GM12865 (cell line): ENCODE results near the gene MYO6.

Experiments
- DNase-seq: peaks from one replicate; pipeline ENCODE4 v3.0.0; 2010; ENCODE audit warnings: low read depth
- H3K4me3 ChIP-seq: 2 replicates; pipeline ENCODE4 v1.5.1; 2011; ENCODE audit warnings: mild to moderate bottlenecking, low read depth, low read length, control low read depth
- TF ChIP-seq, protein P1 (sequence below): IDR thresholded peaks from 2 replicates; pipeline ENCODE4 v1.5.1; 2011; ENCODE audit warnings: low read length, control low read depth, low read depth, inconsistent platforms; ENCODE audit not compliant: insufficient read depth; ENCODE audit errors: missing control alignments

Gene MYO6

DNA sequence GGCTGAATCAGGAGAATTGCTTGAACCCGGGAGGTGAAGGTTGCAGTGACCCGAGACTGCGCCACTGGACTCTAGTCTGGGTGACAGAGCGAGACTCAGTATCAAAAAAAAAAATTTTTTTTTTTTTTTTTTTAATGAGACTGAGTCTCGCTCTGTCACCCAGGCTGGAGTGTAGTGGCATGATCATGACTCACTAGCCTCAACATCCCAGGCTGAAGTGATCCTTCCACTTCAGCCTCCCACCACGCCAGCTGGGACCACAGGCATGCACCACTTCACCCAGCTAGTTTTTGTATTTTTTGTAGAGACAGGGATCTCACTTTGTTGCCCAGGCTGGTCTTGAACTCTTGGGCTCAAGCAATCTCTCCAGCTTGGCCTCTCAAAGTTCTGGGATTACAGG, 53.3 kb downstream of the MYO6 start:
- TF ChIP-seq, protein P1, sequence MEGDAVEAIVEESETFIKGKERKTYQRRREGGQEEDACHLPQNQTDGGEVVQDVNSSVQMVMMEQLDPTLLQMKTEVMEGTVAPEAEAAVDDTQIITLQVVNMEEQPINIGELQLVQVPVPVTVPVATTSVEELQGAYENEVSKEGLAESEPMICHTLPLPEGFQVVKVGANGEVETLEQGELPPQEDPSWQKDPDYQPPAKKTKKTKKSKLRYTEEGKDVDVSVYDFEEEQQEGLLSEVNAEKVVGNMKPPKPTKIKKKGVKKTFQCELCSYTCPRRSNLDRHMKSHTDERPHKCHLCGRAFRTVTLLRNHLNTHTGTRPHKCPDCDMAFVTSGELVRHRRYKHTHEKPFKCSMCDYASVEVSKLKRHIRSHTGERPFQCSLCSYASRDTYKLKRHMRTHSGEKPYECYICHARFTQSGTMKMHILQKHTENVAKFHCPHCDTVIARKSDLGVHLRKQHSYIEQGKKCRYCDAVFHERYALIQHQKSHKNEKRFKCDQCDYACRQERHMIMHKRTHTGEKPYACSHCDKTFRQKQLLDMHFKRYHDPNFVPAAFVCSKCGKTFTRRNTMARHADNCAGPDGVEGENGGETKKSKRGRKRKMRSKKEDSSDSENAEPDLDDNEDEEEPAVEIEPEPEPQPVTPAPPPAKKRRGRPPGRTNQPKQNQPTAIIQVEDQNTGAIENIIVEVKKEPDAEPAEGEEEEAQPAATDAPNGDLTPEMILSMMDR: no peak
- no peak for DNase-seq
- no peak overlapping the region for H3K4me3 ChIP-seq

DNA sequence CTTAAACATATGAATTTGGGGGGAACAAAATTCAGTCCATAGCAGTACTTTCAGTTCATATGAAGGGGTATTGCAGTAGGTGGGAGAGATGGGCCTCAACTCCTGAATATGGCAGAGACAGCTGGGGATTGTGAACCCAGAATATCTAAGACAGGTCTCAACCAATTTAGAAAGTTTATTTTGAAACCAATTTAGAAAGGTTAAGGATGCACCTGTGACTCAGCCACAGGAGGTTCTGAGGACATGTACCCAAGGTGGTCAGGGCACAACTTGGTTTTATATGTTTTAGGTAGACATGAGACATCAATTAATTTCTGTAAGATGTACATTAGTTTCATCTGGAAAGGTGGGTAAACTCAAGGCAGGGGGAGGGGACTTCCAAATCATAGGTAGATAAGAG, 59.5 kb downstream of the MYO6 start:
- TF ChIP-seq, protein P1: no peak
- H3K4me3 ChIP-seq: no peak overlapping the region
- DNase-seq: no peak

DNA sequence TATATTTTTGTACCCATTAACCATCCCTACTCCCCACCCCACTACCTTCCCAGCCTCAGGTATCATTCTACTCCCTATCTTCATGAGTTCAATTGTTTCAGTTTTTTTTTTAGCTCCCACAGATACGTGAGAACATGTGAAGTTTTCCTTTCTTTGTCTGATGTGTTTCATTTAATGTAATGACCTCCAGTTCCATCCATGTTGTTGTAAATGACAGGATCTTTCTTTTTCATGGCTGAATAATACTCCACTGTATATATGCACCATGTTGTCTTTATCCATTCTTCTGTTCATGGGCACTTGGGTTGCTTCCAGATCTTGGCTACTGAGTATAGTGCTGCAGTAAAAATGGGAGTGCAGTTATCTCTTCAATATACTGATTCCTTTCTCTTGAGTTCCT, 63.5 kb downstream of the MYO6 start:
- DNase-seq: no peak
- TF ChIP-seq, protein P1: no peak
- H3K4me3 ChIP-seq: no peak overlapping the region

DNA sequence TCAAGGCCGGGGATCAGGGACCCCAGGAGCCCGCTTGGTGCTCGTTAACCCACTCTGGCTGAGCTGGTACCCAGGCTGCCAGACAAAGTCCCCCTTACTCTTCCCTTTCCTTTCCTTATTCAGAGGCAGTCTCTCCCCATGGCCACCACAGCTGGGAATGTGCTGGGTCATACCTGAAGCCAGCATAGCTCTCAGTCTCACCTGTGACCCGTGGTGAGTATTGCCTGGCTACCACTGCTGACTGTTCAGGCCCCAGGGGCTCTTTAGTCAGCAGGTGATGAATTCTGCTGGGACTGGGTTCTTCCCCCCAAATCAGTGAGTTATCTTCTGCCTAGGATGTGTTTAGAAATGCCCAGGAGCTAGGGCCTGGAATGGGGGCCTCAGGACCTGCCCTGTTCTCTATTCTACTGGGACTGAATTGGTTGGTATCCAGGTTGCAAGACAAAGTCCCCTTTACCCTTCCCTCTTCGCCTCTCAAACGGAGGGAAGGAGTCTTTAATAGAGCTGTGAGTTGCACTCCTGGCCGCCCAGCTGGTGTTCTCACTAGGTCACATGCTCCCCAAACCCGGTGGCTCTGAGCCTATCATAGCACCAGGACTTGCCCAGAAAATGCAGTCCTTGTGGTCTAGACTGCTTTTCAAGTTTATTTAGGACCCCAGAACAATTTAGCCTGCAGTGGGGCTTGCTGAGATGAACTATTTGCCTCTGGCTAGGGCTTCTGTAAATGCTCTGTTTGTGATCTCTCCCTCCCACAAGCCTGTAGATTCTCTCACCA, 64.6 kb downstream of the MYO6 start:
- DNase-seq: no peak
- no peak overlapping the region for H3K4me3 ChIP-seq
- TF ChIP-seq, protein P1: no peak

DNA sequence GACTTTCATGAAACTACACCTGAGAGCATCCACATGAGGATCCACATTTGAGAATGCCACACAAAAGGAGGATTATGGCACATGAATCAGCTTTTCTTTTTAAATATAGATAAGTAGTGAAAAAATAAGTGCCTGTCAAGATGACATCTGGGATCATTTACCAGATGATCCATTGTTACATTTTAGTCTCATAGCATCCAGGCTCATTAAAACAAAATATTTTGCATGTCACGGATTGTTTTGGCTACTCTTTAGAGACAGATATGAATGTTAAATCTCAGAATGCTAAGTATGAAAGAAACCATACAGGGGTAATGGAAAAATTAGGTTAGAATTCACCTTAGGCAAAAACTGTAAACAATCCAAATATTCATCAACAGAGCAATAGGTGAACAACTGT, 66.7 kb downstream of the MYO6 start:
- TF ChIP-seq, protein P1: no peak
- DNase-seq: no peak

DNA sequence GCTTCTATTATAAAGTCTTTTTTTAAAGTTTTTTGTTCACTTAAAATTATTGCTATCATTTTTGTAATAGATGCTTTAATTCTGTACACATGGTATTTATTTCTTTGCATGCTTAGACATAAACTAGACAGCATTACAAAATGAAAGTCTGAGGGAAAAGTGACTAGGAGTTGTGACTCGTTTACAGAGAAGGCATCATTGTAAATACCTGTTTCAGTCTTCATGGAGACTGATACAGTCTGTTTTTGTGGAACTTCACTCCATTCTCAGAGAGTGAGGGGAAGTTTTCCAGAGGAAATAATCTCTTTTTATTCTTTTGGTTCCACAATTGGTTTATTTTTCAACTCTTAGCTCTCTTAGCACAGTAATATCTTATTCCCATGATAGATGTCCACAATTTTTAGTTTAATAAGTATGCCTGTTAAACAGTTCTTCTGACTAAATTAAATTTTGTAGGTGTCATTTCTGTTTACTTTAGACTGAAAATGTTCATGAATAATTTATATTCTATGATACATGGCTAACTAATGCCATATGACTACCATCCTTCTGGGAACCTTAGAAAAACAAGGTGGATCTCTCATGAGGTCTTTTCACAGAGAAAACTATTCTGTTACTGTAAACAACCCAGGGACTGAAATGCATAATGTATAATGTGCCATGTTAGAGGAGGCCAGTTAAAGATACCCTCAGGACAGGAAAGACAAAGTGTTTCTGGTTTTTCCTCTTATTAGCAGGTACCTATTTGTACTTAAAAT, 69.2 kb downstream of the MYO6 start:
- TF ChIP-seq, protein P1: no peak
- no peak overlapping the region for H3K4me3 ChIP-seq
- no peak for DNase-seq

More for the DNA sequence above, 66.7 kb downstream of the MYO6 start:
- no peak overlapping the region for H3K4me3 ChIP-seq
